Gastroesophageal sphincter (tissue), 3 donors: ENCODE results near the gene IL31RA.

ENCODE experiments used
- EP300 ChIP-seq: sonication (generic); formaldehyde crosslinking; IDR thresholded peaks from one replicate; pipeline ENCODE4 v1.6.1; 2017; ENCODE audit warnings: antibody characterized with exemption, mild to moderate bottlenecking
- POLR2A ChIP-seq, 2 donors: fragments of 450-650 bp; IDR thresholded peaks; one replicate each; pipeline ENCODE4 v1.6.1; 2017; ENCODE audit warnings: antibody characterized with exemption in 2 of 2, mild to moderate bottlenecking in 2 of 2, moderate library complexity in 1 of 2
- POLR2AphosphoS5 ChIP-seq: sonication (generic); formaldehyde crosslinking; IDR thresholded peaks from one replicate; pipeline ENCODE4 v1.6.1; 2017; ENCODE audit warnings: antibody characterized with exemption
- TF ChIP-seq, protein P1 (sequence below), 4 experiments: fragments of 200-600 bp in 2 of 4; fragments of 450-650 bp in 2 of 4; sonication (generic) in 1 of 4; IDR thresholded peaks; one replicate each; pipeline ENCODE4 v1.5.1; 2017 to 2019; ENCODE audit warnings: antibody characterized with exemption in 4 of 4, mild to moderate bottlenecking in 2 of 4, moderate library complexity in 2 of 4

- TF ChIP-seq, protein P1, sequence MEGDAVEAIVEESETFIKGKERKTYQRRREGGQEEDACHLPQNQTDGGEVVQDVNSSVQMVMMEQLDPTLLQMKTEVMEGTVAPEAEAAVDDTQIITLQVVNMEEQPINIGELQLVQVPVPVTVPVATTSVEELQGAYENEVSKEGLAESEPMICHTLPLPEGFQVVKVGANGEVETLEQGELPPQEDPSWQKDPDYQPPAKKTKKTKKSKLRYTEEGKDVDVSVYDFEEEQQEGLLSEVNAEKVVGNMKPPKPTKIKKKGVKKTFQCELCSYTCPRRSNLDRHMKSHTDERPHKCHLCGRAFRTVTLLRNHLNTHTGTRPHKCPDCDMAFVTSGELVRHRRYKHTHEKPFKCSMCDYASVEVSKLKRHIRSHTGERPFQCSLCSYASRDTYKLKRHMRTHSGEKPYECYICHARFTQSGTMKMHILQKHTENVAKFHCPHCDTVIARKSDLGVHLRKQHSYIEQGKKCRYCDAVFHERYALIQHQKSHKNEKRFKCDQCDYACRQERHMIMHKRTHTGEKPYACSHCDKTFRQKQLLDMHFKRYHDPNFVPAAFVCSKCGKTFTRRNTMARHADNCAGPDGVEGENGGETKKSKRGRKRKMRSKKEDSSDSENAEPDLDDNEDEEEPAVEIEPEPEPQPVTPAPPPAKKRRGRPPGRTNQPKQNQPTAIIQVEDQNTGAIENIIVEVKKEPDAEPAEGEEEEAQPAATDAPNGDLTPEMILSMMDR (IDR thresholded peaks at IDR 0.05), result no peak
- no peak for TF ChIP-seq POLR2AphosphoS5
- TF ChIP-seq POLR2A (IDR thresholded peaks at IDR 0.05), result no peak
- no peak for TF ChIP-seq EP300
These were observed 67.2 kb downstream of the IL31RA start for GRCh38 chr5:55918087-55919035.
